ENCODE data around the gene WRNIP1.
"Not testable (repeated sequence)": the region's sequence is repeated elsewhere in the genome, so short reads cannot be mapped to it uniquely, and the experiment has no call there.

WRNIP1 gene

GRCh38 chr6:2790588-2791449 lies 25.6 kb downstream of the WRNIP1 start:
- DNase-seq, result peak; percentile 70

- DNase-seq, result peak; percentile 40
Measured at GRCh38 chr6:2791450-2791974, 26.3 kb downstream of the WRNIP1 start.

GRCh38 chr6:2792330-2793110 lies 27.3 kb downstream of the WRNIP1 start:
- DNase-seq, result peak; percentile 22

GRCh38 chr6:2793534-2794151 lies 28.4 kb downstream of the WRNIP1 start:
- no peak for DNase-seq

GRCh38 chr6:2794171-2794730 lies 29.1 kb downstream of the WRNIP1 start:
- no peak for DNase-seq

GRCh38 chr6:2795162-2795561 lies 30.0 kb downstream of the WRNIP1 start:
- no peak for DNase-seq

- no peak for DNase-seq
Measured at GRCh38 chr6:2795956-2796355, 30.8 kb downstream of the WRNIP1 start.

GRCh38 chr6:2796861-2797260 lies 31.7 kb downstream of the WRNIP1 start:
- no peak for DNase-seq

GRCh38 chr6:2797564-2798031 lies 32.4 kb downstream of the WRNIP1 start:
- DNase-seq, result no peak

- DNase-seq, result no peak
Measured at GRCh38 chr6:2798586-2799134, 33.5 kb downstream of the WRNIP1 start.

GRCh38 chr6:2799936-2800527 lies 34.8 kb downstream of the WRNIP1 start:
- DNase-seq, result no peak

- no peak for DNase-seq
Measured at GRCh38 chr6:2800552-2801316, 35.5 kb downstream of the WRNIP1 start.

- DNase-seq, result not testable (repeated sequence)
Measured at GRCh38 chr6:2801687-2802086, 36.5 kb downstream of the WRNIP1 start.

- no peak for DNase-seq
Measured at GRCh38 chr6:2802521-2803060, 37.4 kb downstream of the WRNIP1 start.

- DNase-seq, result no peak
Measured at GRCh38 chr6:2803731-2804429, 38.7 kb downstream of the WRNIP1 start.

GRCh38 chr6:2804516-2804915 lies 39.3 kb downstream of the WRNIP1 start:
- DNase-seq, result no peak

- DNase-seq, result no peak
Measured at GRCh38 chr6:2805031-2805430, 39.8 kb downstream of the WRNIP1 start.

GRCh38 chr6:2806644-2807043 lies 41.5 kb downstream of the WRNIP1 start:
- DNase-seq, result no peak

- DNase-seq, result no peak
Measured at GRCh38 chr6:2807342-2808090, 42.3 kb downstream of the WRNIP1 start.

GRCh38 chr6:2809015-2809414 lies 43.8 kb downstream of the WRNIP1 start:
- no peak for DNase-seq
